ENCODE measurements around the gene PIGW. TPM values are rescaled to one million over a fixed set of nuclear protein-coding genes. Genes with fewer than 3 reads are reported as not detected.

The PIGW gene
- total and polyA plus RNA-seq, 10 of the 15 experiments (the other 5 are each of a cell fraction or from before 2014, with no cell fraction given): 6.0 to 31.5 (median 13.8) TPM

- Histone ChIP-seq H3K27ac (ENCODE audit: control insufficient read depth, insufficient read depth) (peak within 1 kb of the TSS; percentile 71), H2AFZ (ENCODE audit: control insufficient read depth, low read depth, low read length) (peak within 1 kb of the TSS; percentile 82), H3K27me3 (replicated peaks in 1 of 2; ENCODE audit: control insufficient read depth in 2 of 2, insufficient read depth in 2 of 2, low read length in 1 of 2) (peaks cover 0 to 4% of the 10 kb centered on the region in 2 experiments; a peak in 1 of 4 replicates), H3K4me1 (ENCODE audit: control insufficient read depth, insufficient read depth, low read length) (peaks cover 9% of the 10 kb centered on the region), H3K9ac (ENCODE audit: control insufficient read depth, insufficient read depth, low read length) (peak within 1 kb of the TSS; percentile 76), H3K36me3 (ENCODE audit: control insufficient read depth in 2 of 2, insufficient read depth in 2 of 2, low read length in 1 of 2) (peaks cover 0 to 3% of the 10 kb centered on the region in 2 experiments; a peak in 1 of 4 replicates), H3K4me2 (ENCODE audit: control insufficient read depth, insufficient read depth) (peak within 1 kb of the TSS; percentile 91), H3K79me2 (ENCODE audit: control insufficient read depth, insufficient read depth, low read length) (peaks cover 12% of the 10 kb centered on the region), H4K20me1 (ENCODE audit: control insufficient read depth, insufficient read depth) (no peaks in the 10 kb centered on the region), H3K9me3 (replicated peaks; ENCODE audit: control insufficient read depth, insufficient read depth, low read length) (no peaks in the 10 kb centered on the region), H3K4me3 (peak within 1 kb of the TSS; percentile 90)
- RAD21 ChIA-PET (ENCODE audit: unreplicated experiment): interaction anchor here (0.9 to 2.6 kb wide), 6 partner anchors 48 to 678 kb away, joined by 3 to 19 read pairs (median 4); partner anchors contain the start of genes CCL3, MYO19, PIGW and TAF15
- POLR2A ChIA-PET: interaction anchor here (0.8 to 1.8 kb wide), 6 partner anchors 48 to 517 kb away, joined by 3 to 6 read pairs (median 5); partner anchors contain the start of genes MRM1 and PIGW
- under 1% methylated on average over 50 of the region's 73 CpGs for WGBS (ENCODE audit: insufficient coverage, insufficient replicate concordance, low lambda C conversion rate, missing lambda C conversion rate)
- FAIRE-seq: no peak
- CTCF ChIA-PET: interaction anchor here (0.8 to 2.6 kb wide), 11 partner anchors 48 to 677 kb away, joined by 3 to 18 read pairs (median 4); partner anchors contain the start of genes MYO19, PIGW and TAF15
- peak; percentile 97 for ATAC-seq
- in situ Hi-C loops (cut with MboI): loop anchor here (5.0 to 25.0 kb wide), 2 partner anchors 349 to 514 kb away; no protein-coding TSS in a partner anchor
- SMC1A ChIA-PET (ENCODE audit: uncharacterized antibody, unreplicated experiment): interaction anchor here (0.6 to 2.3 kb wide), 6 partner anchors 25 to 539 kb away, joined by 3 to 12 read pairs (median 5); no protein-coding TSS in a partner anchor
- intact Hi-C loops (cut with micrococcal nuclease; ENCODE audit: unreplicated experiment): loop anchor here (2.0 to 10.0 kb wide), 2 partner anchors 48 to 342 kb away; partner anchors contain the start of genes MYO19 and PIGW
- BruUV-seq (replicated peaks): no TSS peak
- DNase-seq (ENCODE audit: low read depth, low spot score): peak; percentile 80
- TF ChIP-seq RAD51 (IDR thresholded peaks at IDR 0.05) (peak; percentile 81), USF2 (IDR thresholded peaks at IDR 0.05; ENCODE audit: borderline replicate concordance, low read depth, low read length) (no peak), MYB (IDR thresholded peaks at IDR 0.05; ENCODE audit: borderline replicate concordance, low read depth, low read length) (no peak), SUZ12 (IDR thresholded peaks at IDR 0.05; ENCODE audit: unreplicated experiment) (no peak), MYC (IDR thresholded peaks at IDR 0.05; ENCODE audit: insufficient read depth, insufficient read length, insufficient replicate concordance, low read length, severe bottlenecking) (no peak), SMC3 (IDR thresholded peaks at IDR 0.05; ENCODE audit: borderline replicate concordance, low read length) (no peak), MAX (IDR thresholded peaks at IDR 0.05; ENCODE audit: low read depth, low read length) (peak; percentile 89), POLR2AphosphoS2 (IDR thresholded peaks at IDR 0.05; ENCODE audit: low read depth, low read length) (peak; percentile 98), ELK1 (IDR thresholded peaks at IDR 0.05; ENCODE audit: low read depth, low read length) (peak; percentile 52; the same call in 1 of the 2 replicates), RBBP5 (conservative IDR thresholded peaks at IDR 0.05) (no peak), IRF4 (IDR thresholded peaks at IDR 0.05; ENCODE audit: low read depth, low read length) (peak; percentile 75), RAD21 (IDR thresholded peaks at IDR 0.05; ENCODE audit: insufficient read depth, low read depth, low read length) (no peak), NR2C1 (IDR thresholded peaks at IDR 0.05) (peak; percentile 16)
- TF ChIP-seq, protein P1, sequence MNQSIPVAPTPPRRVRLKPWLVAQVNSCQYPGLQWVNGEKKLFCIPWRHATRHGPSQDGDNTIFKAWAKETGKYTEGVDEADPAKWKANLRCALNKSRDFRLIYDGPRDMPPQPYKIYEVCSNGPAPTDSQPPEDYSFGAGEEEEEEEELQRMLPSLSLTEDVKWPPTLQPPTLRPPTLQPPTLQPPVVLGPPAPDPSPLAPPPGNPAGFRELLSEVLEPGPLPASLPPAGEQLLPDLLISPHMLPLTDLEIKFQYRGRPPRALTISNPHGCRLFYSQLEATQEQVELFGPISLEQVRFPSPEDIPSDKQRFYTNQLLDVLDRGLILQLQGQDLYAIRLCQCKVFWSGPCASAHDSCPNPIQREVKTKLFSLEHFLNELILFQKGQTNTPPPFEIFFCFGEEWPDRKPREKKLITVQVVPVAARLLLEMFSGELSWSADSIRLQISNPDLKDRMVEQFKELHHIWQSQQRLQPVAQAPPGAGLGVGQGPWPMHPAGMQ (IDR thresholded peaks at IDR 0.05; ENCODE audit: borderline replicate concordance): no peak
- TF ChIP-seq, protein P2, sequence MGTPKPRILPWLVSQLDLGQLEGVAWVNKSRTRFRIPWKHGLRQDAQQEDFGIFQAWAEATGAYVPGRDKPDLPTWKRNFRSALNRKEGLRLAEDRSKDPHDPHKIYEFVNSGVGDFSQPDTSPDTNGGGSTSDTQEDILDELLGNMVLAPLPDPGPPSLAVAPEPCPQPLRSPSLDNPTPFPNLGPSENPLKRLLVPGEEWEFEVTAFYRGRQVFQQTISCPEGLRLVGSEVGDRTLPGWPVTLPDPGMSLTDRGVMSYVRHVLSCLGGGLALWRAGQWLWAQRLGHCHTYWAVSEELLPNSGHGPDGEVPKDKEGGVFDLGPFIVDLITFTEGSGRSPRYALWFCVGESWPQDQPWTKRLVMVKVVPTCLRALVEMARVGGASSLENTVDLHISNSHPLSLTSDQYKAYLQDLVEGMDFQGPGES (IDR thresholded peaks at IDR 0.05): peak; percentile 53; the same call in 1 of the 2 replicates
Measured at GRCh38 chr17:36486204-36487194, 48.3 kb upstream of the PIGW start, which contains the start of gene ZNHIT3. Gene ZNHIT3, plus strand, starts transcription at chr17:36486681. Its CDS starts 19 bp downstream, at chr17:36486700.
